Activated CD8-positive, alpha-beta memory T cell treated with anti-CD3 and anti-CD28 coated beads for 1 hour (primary cell): ENCODE measurements around the gene AP2M1.
"Not testable (repeated sequence)": the region's sequence is repeated elsewhere in the genome, so short reads cannot be mapped to it uniquely, and the experiment has no call there.

Source experiments
- DNase-seq, 2 donors: peaks; one replicate each; pipeline ENCODE4 v3.0.0-alpha.2; 2020; ENCODE audit warnings: low read depth in 1 of 2; ENCODE audit errors: extremely low read depth in 1 of 2

AP2M1 gene

DNA sequence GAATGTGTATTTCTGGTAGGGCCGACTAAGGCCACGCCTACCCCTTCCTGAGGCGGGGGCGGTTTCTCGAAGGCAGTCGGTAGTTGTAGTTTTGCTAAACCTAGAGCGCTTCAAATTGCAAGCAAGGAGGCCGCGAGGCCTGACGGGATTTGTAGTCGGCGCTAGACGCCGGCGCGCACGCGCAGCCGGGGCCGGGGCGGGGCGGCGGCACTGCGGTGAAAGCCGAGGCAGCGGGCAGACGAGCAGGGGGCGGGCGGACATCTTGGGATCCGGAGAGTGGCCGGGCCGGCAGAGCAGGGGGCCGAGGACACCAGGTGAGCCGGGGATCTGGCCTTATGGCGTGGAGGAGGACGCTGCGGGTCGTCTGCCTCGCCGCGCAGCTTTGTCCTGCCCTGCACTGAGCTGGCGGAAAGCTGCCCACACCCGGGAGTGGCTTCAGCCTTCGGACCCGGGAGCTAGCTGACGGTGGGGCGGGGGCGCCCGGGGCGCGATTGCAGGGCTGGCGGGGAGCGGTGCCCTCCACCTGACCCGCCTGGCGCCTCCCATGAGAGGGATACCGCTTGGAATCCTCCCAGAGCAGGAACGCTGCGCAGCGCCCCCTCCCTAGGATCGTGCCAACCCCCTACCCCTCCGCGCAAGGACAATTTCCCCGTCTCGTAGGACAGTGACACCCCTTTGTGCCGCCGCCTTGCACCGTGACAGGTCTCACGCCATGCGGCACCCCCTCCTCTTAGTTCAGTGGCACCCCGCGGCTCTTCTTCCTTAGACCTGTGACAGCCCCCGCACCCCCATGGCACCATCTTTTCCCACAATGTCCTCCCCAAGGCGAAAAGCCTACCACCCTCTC, at the start of gene AP2M1:
Gene AP2M1, plus strand, starts transcription at position 210 of the 847 bp plus-strand sequence. CDS start 2,139 bp downstream, outside the sequence.
- DNase-seq = peak; percentile 91 to 95

DNA sequence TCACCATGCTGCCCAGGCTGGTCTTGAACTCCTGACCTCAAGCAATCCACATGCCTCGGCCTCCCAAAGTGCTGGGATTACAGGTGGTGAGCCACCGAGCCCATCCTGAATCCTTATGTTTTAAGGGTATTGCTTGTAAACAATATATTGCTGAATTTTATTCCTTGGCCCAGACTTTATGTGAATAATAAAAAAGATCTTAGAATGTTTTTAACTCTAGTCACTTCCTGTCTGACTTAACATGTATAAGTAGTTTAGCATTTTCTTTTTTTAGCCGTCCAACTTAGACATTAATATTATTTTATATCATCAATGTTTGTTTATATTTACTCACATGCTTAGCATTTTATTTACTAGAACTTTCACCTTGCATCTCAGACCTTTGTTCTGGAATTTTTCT, 48.6 kb upstream of the AP2M1 start:
- no peak for DNase-seq

DNA sequence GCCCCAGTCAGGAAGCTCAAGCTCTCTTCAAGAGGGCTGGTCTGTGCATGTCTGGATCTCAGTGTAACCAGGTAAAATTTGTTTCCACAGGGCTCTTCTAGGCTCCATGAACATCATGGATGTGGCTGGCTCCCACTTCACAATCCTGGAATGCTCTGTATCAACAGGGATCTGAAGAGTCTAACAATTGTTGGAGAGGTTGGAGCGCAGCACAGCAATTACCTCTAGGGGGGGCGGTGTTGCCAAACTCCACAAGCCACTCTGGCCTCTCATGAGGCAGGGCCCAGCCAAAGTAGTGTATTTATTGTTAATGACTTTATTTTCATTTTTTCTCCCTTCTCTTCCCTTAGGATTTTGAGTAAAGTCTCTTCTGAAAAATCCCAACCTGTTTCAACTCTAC, 45.6 kb upstream of the AP2M1 start:
- DNase-seq = no peak

DNA sequence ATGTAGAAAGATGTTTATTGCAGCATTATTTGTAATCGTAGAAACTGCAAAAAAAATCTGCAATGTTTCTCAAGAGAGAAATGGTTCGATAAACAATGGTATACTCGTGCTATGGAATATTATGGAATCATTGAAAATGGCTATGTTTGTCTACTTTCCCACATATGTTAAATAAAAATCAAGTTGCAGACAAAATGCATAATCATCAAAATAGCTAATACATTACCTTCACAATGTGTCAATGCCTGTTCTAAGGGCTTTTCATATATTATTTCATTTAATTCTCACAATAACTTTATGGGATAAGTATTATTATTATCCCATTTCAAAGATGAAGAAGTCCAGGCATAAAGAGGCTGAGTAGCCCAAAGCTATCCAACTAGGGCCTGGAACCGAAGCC, 41.7 kb upstream of the AP2M1 start:
- DNase-seq = no peak

DNA sequence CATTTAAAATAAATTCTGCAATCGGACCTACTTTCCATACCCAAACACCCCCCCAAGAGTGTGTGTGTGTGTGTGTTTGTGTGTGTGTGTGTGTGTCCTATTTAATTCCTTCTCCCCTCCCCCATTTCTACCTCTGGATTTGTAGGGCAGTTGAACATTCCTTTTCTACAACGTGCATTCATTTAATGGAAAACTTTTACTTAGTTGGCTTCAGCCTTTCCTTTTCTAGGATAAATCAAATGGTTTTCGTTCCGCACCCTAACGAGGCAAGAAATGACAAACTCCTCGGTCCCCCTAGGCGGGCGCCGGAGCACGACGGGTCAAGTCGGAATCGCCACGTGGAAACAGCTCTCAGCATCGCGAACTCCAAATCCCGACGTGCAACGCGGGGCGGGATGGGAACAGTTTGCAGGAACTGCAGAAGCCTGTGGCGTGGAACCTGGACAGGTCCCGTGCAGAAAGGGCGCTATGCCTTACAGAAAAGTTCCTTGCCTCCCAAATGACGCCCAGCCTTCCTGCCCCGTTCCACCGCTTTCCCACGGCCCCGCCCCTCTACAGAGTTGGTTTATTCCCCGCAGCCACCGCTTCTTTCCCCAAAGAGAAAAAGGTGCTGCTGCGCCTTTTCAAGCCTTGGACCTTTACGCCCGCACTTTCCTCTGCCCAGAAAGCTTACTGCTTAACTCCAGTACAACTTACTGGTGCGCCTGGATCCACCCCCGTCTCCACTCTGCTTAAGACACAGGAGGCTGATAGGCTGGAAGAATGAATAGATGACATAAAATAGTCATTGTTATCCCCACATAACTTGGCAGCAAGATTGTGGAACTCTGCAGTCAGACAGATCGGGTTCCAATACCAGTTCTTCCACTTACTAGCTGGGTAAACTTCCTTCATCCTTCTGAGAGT, 40.6 kb upstream of the AP2M1 start:
- peak in 1 of 2 donors; percentile 21 for DNase-seq

DNA sequence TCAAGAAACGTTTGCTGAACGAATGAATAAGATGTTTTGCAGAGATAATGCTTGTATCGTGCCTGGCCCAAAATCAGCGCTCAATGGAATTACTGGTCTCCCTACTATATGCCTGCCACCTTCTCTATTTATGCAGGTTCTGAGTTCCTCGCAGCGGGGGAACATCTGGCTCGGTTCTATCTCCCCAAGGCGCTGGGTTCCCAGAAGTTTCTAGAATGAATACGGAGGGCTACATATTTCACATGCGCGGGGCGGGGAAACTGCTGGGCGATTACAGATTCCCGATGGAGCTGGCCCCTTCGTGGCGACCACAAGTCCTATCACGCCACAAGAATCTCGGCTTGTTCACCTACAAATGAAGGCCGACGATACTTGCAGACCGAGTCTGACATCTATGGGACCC, 39.9 kb upstream of the AP2M1 start:
- DNase-seq = no peak

DNA sequence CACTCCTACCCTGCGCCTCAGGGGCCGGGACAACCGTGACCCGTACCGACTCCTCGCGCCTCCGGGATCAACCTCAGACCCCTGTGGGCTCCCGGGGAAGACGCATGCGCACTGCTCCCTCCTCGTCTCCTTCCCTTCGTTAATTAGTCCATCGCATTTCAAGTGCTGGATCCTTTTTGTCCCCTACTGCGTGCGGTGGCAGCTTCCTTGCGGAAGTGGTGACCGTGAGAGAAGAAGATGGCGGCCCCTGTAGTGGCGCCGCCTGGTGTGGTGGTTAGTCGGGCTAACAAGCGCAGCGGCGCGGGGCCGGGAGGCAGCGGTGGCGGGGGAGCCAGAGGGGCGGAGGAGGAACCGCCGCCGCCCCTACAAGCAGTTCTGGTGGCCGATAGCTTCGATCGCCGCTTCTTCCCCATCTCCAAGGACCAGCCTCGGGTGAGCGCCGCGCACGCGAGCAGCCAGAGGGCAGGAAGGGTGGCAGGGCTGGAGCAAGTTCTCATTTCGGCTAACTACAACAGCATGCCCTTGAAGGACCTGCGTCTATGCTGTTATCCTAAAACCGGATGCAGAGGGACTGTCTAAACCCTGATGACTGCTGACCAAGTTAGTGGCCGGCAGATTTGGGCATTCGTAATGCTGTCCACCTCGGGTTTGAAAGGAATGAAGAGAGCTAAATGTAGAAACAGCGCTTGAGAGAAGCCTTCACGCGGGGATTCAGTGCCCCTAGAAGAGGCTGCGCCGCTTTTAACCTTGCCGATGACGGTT, 39.3 kb upstream of the AP2M1 start, which contains the start of gene EIF2B5:
Gene EIF2B5, plus strand, starts transcription at position 210 of the 762 bp plus-strand sequence. Its CDS starts 28 bp downstream, at position 238.
- peak; percentile 73 to 75 for DNase-seq

DNA sequence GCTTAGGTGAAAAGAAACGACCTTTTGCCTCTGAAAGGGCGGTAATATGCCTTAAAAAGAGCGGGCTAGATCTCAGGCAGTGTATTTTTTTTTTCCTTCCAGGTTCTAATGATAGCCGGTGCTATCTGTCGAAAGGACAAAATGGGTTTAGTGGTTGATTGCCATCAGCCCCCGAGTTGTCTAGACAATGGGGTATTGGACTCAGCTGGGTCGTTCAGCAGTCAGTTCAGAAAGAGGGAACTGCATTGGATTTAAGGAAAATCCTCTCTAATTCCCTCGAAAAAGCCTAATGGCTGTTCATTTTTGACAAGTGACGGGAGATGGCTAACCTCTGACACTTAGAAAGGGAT, 38.8 kb upstream of the AP2M1 start:
- no peak for DNase-seq

DNA sequence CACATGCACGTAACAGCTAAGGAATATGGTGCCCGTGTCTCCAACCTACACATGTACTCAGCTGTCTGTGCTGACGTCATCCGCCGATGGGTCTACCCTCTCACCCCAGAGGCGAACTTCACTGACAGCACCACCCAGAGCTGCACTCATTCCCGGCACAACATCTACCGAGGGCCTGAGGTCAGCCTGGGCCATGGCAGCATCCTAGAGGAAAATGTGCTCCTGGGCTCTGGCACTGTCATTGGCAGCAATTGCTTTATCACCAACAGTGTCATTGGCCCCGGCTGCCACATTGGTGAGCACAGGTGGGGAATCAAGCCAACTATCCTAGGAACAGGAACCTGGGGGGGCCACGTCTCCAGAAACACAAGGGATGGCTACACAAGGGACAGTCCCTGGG, 34.2 kb upstream of the AP2M1 start:
- DNase-seq = no peak

DNA sequence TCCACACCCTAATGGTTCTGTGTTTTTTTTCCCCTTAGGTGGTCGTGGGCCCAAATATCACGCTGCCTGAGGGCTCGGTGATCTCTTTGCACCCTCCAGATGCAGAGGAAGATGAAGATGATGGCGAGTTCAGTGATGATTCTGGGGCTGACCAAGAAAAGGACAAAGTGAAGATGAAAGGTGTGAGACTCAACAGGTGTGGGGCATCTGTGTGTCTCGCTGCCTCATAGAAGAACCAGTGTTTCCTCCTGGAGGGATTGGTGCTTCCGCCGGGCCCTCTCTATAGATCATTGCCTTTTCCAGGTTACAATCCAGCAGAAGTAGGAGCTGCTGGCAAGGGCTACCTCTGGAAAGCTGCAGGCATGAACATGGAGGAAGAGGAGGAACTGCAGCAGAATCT, 32.5 kb upstream of the AP2M1 start:
- DNase-seq = no peak

DNA sequence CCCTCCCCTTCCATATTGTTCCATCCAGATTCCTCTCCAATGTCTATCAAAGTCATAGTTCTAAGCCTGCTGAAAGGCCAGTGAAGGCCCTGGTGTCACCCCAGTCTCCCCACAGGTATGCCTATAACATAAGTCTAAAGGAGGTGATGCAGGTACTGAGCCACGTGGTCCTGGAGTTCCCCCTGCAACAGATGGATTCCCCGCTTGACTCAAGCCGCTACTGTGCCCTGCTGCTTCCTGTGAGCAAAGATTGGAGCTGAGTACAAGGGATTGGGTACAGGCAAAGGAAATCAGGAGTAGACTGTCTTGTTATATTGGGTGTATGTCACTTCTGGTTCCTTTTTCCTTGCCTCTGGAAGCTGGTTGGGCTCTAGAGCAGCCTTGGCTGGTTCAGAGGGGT, 31.3 kb upstream of the AP2M1 start:
- DNase-seq = no peak

DNA sequence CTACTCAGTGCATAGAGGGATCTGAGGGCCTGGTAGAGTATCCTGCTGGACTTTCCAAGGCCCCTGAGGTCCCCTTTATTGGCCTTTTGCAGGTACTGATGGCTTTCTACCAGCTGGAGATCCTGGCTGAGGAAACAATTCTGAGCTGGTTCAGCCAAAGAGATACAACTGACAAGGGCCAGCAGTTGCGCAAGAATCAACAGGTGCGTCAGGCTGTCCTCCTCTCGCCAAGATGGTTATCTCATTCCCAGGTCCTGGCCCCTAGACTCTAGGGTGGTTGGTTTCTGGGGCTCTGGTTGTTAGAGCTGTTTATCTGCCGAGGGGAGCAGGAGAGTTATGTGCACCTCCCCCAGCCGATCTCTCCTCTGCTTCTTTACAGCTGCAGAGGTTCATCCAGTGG, 30.1 kb upstream of the AP2M1 start:
- no peak for DNase-seq

DNA sequence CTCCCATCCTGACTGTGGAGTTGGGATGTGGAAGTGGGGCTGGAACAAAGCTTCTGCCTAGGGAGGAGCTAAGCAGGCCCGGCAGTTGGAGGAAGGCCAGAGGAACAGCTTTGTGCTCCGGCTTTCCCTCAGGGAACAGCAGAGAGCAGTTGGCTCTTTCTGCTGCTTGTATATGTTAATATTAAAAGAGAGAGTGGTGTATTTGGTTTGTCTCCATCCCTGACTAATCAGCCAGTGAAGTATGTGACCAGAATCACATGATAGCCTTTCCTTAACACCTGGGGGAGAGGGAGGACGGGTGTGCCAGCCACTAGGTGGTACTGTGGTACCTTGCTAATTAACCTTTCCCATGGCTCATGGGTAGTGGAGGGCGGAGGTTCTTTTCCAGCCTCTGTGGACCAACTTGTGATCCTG, 29.5 kb upstream of the AP2M1 start:
- DNase-seq = no peak

DNA sequence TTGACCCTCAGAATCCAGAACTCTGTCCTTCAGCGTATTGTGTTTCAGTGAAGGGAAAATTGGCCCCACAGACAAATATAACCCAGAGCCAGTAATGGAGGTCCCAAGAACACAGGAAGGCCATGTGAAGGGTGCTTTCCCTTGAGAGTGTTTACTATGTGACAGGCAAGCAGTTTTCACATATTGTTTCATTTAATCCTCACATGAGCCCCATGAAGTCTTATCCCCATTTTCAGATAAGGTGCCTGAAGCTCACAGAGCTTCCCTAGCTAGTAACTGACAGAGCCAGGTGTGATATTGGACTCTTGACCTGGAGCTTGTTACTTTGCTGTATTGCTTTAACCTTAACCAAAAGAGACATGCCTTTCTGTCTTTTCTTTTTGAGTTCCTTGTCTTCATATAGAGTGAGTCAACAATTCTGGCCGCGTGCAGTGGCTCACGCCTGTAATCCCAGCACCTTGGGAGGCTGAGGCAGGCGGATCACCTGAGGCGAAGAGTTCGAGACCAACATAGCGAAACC, 28.8 kb upstream of the AP2M1 start:
- no peak for DNase-seq

DNA sequence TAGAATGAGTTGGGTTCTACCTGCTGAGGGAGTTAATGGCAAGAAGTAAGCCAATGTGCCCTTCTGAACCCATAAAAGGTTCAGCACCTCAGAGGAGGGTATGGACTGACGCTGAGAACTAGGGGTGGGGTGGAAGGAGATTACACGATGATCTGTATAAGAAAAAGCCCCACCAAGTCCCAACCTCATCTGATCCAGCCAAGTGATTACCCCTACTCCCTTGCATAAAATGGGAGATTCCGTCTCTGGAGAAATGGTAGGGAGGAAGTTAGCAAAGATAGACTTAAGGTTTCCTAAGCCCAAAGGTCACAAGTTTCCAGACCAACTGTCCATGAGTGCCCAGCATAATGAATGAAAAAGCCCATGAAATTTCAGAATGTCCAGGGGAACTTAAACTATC, 26.6 kb upstream of the AP2M1 start:
- no peak for DNase-seq

DNA sequence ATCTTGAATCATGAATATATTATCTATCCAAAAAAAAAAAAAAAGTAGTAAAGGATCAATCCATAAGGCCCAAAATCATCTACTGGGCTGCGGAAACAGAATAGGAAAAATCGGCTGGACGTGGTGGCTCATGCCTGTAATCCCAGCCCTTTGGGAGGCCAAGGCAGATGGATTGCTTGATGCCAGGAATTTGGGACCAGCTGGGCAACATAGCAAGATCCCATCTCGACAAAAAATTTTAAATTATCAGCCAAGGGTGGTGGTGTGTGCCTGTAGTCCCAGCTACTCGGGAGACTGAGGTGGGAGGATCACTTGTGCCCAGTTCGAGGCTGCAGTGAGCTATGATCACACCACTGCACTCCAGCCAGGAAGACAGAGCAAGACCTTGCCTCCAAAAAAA, 25.5 kb upstream of the AP2M1 start:
- no peak for DNase-seq

DNA sequence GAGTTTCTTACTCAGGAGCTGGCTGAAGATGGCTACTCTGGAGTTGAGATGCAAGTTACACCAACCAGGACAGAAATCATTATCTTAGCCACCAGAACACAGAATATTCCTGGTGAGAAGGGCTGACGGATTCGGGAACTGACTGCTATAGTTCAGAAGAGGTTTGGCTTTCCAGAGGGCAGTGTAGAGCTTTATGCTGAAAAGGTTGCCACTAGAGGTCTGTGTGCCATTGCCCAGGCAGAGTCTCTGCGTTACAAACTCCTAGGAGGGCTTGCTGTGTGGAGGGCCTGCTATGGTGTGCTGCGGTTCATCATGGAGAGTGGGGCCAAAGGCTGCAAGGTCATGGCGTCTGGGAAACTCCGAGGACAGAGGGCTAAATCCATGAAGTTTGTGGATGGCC, 24.9 kb upstream of the AP2M1 start:
- DNase-seq = not testable (repeated sequence)

DNA sequence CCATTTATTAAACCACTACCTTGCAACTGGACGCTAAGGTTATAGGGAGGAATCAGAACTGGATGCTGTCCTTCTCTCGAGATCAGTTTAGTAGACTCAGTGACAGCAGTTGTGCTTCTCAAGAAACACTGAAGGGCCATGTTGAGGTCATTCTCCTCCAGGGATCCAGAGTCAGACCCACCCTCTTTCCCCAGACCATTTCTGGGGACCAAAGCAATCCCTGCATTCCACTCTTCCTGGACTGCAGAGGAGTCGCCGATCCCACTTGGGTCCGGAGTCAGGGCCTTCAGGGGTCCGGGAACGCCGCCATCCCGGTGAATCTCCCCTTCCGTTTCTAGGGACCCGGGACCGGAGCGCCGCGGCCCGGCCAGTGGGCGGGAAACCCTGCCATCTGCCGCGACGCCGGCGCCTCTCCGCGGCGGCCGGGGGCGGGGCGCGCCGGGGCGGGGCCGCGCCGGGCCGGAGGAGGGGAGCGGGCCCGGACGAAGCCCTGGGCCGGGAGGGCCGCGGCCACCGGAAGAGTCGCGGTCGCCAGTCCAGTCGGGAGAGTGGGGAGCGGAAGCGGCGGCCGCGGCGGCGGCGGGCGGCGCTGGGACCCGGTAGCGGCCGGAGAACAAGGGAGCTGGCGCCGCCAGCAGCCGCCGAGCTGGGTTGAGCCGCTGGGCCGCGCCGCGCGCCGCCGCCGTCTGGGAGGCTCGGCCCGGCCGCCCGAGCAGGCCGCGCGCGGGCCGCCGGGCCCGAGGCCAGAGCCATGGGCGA, 19.6 kb upstream of the AP2M1 start, which contains the start of gene DVL3:
Gene DVL3, plus strand, starts transcription at position 493 of the 759 bp plus-strand sequence. Its CDS starts 259 bp downstream, at position 752.
- DNase-seq = peak in 1 of 2 donors; percentile 14

DNA sequence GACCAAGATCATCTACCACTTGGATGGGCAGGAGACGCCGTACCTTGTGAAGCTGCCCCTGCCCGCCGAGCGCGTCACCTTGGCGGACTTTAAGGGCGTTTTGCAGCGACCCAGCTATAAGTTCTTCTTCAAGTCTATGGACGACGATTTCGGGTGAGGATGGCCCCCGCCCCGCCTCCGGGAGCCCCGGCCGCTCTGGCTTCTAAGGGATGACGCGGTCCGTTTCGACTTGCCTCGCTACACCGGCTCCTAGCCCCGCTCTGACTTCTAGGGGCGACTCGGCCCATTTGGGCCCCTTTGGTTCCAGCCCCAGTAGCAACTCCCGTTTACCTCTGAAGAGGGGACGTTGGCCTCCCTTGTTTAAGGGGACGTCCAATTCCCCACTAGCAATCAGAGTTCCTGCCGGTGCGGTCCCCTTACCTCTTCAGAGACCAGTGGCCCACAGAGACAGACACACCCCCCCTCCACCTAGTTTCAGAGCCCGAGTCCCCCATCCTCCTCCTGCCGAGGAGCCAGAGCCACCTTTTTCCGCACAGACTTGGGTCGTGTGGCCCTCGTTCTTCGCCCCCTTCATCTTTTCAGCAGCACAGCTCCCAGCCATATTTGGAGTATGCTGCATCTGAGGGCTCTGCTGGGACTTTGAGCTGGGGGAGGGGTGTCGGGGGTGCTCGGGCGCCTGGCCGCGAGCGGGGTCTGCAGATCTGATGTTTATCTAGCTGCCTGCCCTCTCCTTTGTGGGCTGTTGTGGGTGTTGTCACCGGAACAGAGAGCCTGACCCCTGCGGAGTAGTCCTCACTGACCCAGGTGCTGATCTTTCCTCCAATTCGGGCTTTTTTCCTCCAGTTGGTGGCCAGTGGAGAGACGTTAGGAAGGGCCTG, 18.8 kb upstream of the AP2M1 start:
- DNase-seq = peak in 1 of 2 donors; percentile 33
